Fibroblast of lung (primary cell): ENCODE measurements around the gene PSRC1. TPM values are rescaled to one million over a fixed set of nuclear protein-coding genes. Genes with fewer than 3 reads are reported as not detected.

Source experiments
- DNase-seq, 2 donors: peaks; one replicate each; pipeline versions ENCODE4 v3.0.0 to v3.0.0-alpha.2; 2010; ENCODE audit warnings: low read depth in 2 of 2
- H2AFZ ChIP-seq: 2 replicates; pipeline ENCODE4 v1.5.1; 2012; ENCODE audit warnings: low read length, control low read depth, inconsistent platforms
- H3K27ac ChIP-seq: 2 replicates; pipeline ENCODE4 v1.5.1; 2011; ENCODE audit warnings: low read length, control low read depth; ENCODE audit not compliant: insufficient read depth
- H3K27me3 ChIP-seq: 2 replicates; pipeline ENCODE4 v1.5.1; 2011; ENCODE audit warnings: mild to moderate bottlenecking, low read length; ENCODE audit not compliant: control insufficient read depth, insufficient read depth
- H3K36me3 ChIP-seq: 2 replicates; pipeline ENCODE4 v1.5.1; 2011; ENCODE audit warnings: low read length; ENCODE audit not compliant: control insufficient read depth, insufficient read depth
- H3K4me1 ChIP-seq: 2 replicates; pipeline ENCODE4 v1.5.1; 2011; ENCODE audit warnings: low read length; ENCODE audit not compliant: control insufficient read depth, insufficient read depth; ENCODE audit errors: extremely low read depth
- H3K4me2 ChIP-seq: 2 replicates; pipeline ENCODE4 v1.5.1; 2011; ENCODE audit warnings: low read length, control low read depth; ENCODE audit not compliant: insufficient read depth; ENCODE audit errors: extremely low read depth
- H3K4me3 ChIP-seq, 4 experiments: fragments of 200-600 bp in 1 of 4; sonication (generic) in 1 of 4; replicated peaks in 1 of 4; 2 replicates each; pipeline ENCODE4 v1.5.1; 2011 to 2016; ENCODE audit warnings: low read length in 4 of 4, low read depth in 3 of 4, mild to moderate bottlenecking in 3 of 4, control low read depth in 2 of 4, inconsistent platforms in 1 of 4, mixed read lengths in 1 of 4; ENCODE audit not compliant: insufficient read depth in 1 of 4; ENCODE audit errors: control extremely low read depth in 1 of 4
- H3K79me2 ChIP-seq: 2 replicates; pipeline ENCODE4 v1.5.1; 2012; ENCODE audit warnings: mild to moderate bottlenecking, low read length, inconsistent platforms; ENCODE audit not compliant: control insufficient read depth, insufficient read depth
- H3K9ac ChIP-seq: 2 replicates; pipeline ENCODE4 v1.5.1; 2011; ENCODE audit warnings: mild to moderate bottlenecking, low read length, control low read depth; ENCODE audit not compliant: insufficient read depth
- H3K9me3 ChIP-seq: 2 replicates; pipeline ENCODE4 v1.5.1; 2012; ENCODE audit warnings: low read depth, low read length; ENCODE audit not compliant: control insufficient read depth, insufficient read depth
- H4K20me1 ChIP-seq: 2 replicates; pipeline ENCODE4 v1.5.1; 2011; ENCODE audit warnings: low read length; ENCODE audit not compliant: control insufficient read depth, insufficient read depth; ENCODE audit errors: extremely low read depth
- CTCF ChIP-seq, 2 donors: IDR thresholded peaks in 1 of 2; conservative IDR thresholded peaks in 1 of 2; 1 replicate in 1 of 2; 2 replicates in 1 of 2; pipeline ENCODE4 v1.5.1; 2011 to 2012; ENCODE audit warnings: low read length in 2 of 2, control low read depth in 1 of 2, inconsistent platforms in 1 of 2, low read depth in 1 of 2, mild to moderate bottlenecking in 1 of 2
- EZH2 ChIP-seq: IDR thresholded peaks from 2 replicates; pipeline ENCODE4 v1.5.1; 2012; ENCODE audit warnings: low read length, control low read depth, mild to moderate bottlenecking; ENCODE audit errors: missing control alignments
- polyA plus RNA-seq, 2 donors: library from polyadenylated mRNA; depleted of rRNA in 1 of 2; stranded (reverse) in 1 of 2; unstranded in 1 of 2; fragments of >200 nt; gene quantifications; 2 replicates each; pipeline ENCODE4 v1.2.1, GENCODE V29; 2011 to 2012; ENCODE audit warnings: missing spikeins in 1 of 2
- total RNA-seq: library from RNA; depleted of rRNA; stranded (reverse); fragments of >200 nt; gene quantifications from 2 replicates; pipeline ENCODE4 v1.2.1, GENCODE V29; 2014

The PSRC1 gene
- total and polyA plus RNA-seq, 2 donors (not counting 1 experiment from before 2014, with no cell fraction given): 8.3 to 9.9 TPM

GRCh38 chr1:109256085-109256484, 26.9 kb downstream of the PSRC1 start:
- no peak overlapping the region for H3K27ac ChIP-seq
- H3K9me3 ChIP-seq: no peaks in the 10 kb centered on the region
- no peak for DNase-seq
- peaks cover 5% of the 10 kb centered on the region for H3K4me1 ChIP-seq
- H3K4me3 ChIP-seq: no peak overlapping the region
- H3K27me3 ChIP-seq: no peaks in the 10 kb centered on the region
- no peaks in the 10 kb centered on the region for H3K36me3 ChIP-seq
- H2AFZ ChIP-seq: no peak overlapping the region
- no peak overlapping the region for H3K4me2 ChIP-seq
- H3K9ac ChIP-seq: no peak overlapping the region
- no peaks in the 10 kb centered on the region for H4K20me1 ChIP-seq
- no peak for TF ChIP-seq CTCF (conservative IDR thresholded peaks at IDR 0.05 in 1 of 2, IDR thresholded peaks at IDR 0.05 in 1 of 2; ENCODE audit: low read depth in 1 of 2, low read length in 2 of 2)
- no peak for TF ChIP-seq EZH2
- H3K79me2 ChIP-seq: no peaks in the 10 kb centered on the region

GRCh38 chr1:109255678-109256077, 27.3 kb downstream of the PSRC1 start:
- no peaks in the 10 kb centered on the region for H3K9me3 ChIP-seq
- no peak overlapping the region for H3K4me3 ChIP-seq
- no peak overlapping the region for H2AFZ ChIP-seq
- DNase-seq: no peak
- H3K4me2 ChIP-seq: no peak overlapping the region
- H4K20me1 ChIP-seq: no peaks in the 10 kb centered on the region
- no peaks in the 10 kb centered on the region for H3K79me2 ChIP-seq
- no peaks in the 10 kb centered on the region for H3K36me3 ChIP-seq
- no peak overlapping the region for H3K27ac ChIP-seq
- peaks cover 5% of the 10 kb centered on the region for H3K4me1 ChIP-seq
- H3K9ac ChIP-seq: no peak overlapping the region
- H3K27me3 ChIP-seq: no peaks in the 10 kb centered on the region
- no peak for TF ChIP-seq EZH2
- no peak for TF ChIP-seq CTCF (conservative IDR thresholded peaks at IDR 0.05 in 1 of 2, IDR thresholded peaks at IDR 0.05 in 1 of 2; ENCODE audit: low read depth in 1 of 2, low read length in 2 of 2)

GRCh38 chr1:109255097-109255651, 27.8 kb downstream of the PSRC1 start:
- no peaks in the 10 kb centered on the region for H3K9me3 ChIP-seq
- H3K27ac ChIP-seq: no peak overlapping the region
- no peaks in the 10 kb centered on the region for H3K36me3 ChIP-seq
- H3K4me2 ChIP-seq: no peak overlapping the region
- TF ChIP-seq CTCF (conservative IDR thresholded peaks at IDR 0.05 in 1 of 2, IDR thresholded peaks at IDR 0.05 in 1 of 2; ENCODE audit: low read depth in 1 of 2, low read length in 2 of 2) (no peak), EZH2 (no peak)
- DNase-seq: no peak
- H3K4me3 ChIP-seq: no peak overlapping the region
- peaks cover 5% of the 10 kb centered on the region for H3K4me1 ChIP-seq
- H3K79me2 ChIP-seq: no peaks in the 10 kb centered on the region
- H4K20me1 ChIP-seq: no peaks in the 10 kb centered on the region
- no peak overlapping the region for H2AFZ ChIP-seq
- no peak overlapping the region for H3K9ac ChIP-seq
- H3K27me3 ChIP-seq: no peaks in the 10 kb centered on the region
